Nucleus accumbens (tissue), 56 donors: ENCODE data around the gene PTH2.
"Not testable (repeated sequence)": the region's sequence is repeated elsewhere in the genome, so short reads cannot be mapped to it uniquely, and the experiment has no call there.

Experiments
- DNase-seq, 56 donors: peaks; one replicate each; lab custom pipeline; 2025; lab: John Stamatoyannopoulos, UW

PTH2 gene

GRCh38 chr19:49423071-49423984 is at the start of gene PTH2:
Gene PTH2, minus strand, starts transcription at chr19:49423441. Its CDS starts 102 bp downstream, at chr19:49423339.
- no peak for DNase-seq

- no peak for DNase-seq
These were observed 49.7 kb upstream of the PTH2 start for GRCh38 chr19:49472936-49473335.

- DNase-seq: no peak
These were observed 47.4 kb upstream of the PTH2 start for GRCh38 chr19:49470615-49470978.

- no peak for DNase-seq
These were observed 46.8 kb upstream of the PTH2 start for GRCh38 chr19:49469828-49470614.

GRCh38 chr19:49468746-49469447 is 45.7 kb upstream of the PTH2 start:
- DNase-seq: peak in 1 of 56 donors; percentile 16

GRCh38 chr19:49468199-49468598 is 45.0 kb upstream of the PTH2 start:
- no peak for DNase-seq

- DNase-seq: no peak
These were observed 42.1 kb upstream of the PTH2 start for GRCh38 chr19:49465371-49465770.

- no peak for DNase-seq
These were observed 40.9 kb upstream of the PTH2 start for GRCh38 chr19:49463960-49464740.

GRCh38 chr19:49462492-49462891 is 39.3 kb upstream of the PTH2 start:
- DNase-seq: no peak

GRCh38 chr19:49461656-49462055 is 38.4 kb upstream of the PTH2 start:
- DNase-seq: no peak

GRCh38 chr19:49461130-49461529 is 37.9 kb upstream of the PTH2 start:
- DNase-seq: not testable (repeated sequence)

GRCh38 chr19:49459388-49459787 is 36.1 kb upstream of the PTH2 start:
- no peak for DNase-seq

GRCh38 chr19:49458567-49458903 is 35.3 kb upstream of the PTH2 start:
- no peak for DNase-seq

GRCh38 chr19:49456326-49456725 is 33.1 kb upstream of the PTH2 start:
- DNase-seq: no peak

GRCh38 chr19:49455773-49456172 is 32.5 kb upstream of the PTH2 start:
- DNase-seq: no peak

- DNase-seq: no peak
These were observed 30.6 kb upstream of the PTH2 start for GRCh38 chr19:49453757-49454240.

- DNase-seq: peak; percentile 84 to 100 (median 98)
These were observed 29.9 kb upstream of the PTH2 start, which contains the start of gene ALDH16A1 for GRCh38 chr19:49453013-49453756. Gene ALDH16A1, plus strand, starts transcription at chr19:49453225. Its CDS starts 107 bp downstream, at chr19:49453332.

- DNase-seq: peak; percentile 60 to 99 (median 94)
These were observed 28.4 kb upstream of the PTH2 start, which contains the start of gene PIH1D1 for GRCh38 chr19:49451430-49452181. Gene PIH1D1, minus strand, starts transcription at chr19:49451814. Its CDS starts 240 bp downstream, at chr19:49451574.
